GM18520 (cell line): ENCODE measurements around the gene ALKAL2.
"Not testable (repeated sequence)": the region's sequence is repeated elsewhere in the genome, so short reads cannot be mapped to it uniquely, and the experiment has no call there.

ENCODE experiments used
- ATAC-seq: cut with Tn5 transposase; IDR thresholded peaks from one replicate; pipeline ENCODE4 v1.9.1; 2021; ENCODE audit not compliant: unreplicated experiment

The ALKAL2 gene, protein sequence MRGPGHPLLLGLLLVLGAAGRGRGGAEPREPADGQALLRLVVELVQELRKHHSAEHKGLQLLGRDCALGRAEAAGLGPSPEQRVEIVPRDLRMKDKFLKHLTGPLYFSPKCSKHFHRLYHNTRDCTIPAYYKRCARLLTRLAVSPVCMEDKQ

DNA sequence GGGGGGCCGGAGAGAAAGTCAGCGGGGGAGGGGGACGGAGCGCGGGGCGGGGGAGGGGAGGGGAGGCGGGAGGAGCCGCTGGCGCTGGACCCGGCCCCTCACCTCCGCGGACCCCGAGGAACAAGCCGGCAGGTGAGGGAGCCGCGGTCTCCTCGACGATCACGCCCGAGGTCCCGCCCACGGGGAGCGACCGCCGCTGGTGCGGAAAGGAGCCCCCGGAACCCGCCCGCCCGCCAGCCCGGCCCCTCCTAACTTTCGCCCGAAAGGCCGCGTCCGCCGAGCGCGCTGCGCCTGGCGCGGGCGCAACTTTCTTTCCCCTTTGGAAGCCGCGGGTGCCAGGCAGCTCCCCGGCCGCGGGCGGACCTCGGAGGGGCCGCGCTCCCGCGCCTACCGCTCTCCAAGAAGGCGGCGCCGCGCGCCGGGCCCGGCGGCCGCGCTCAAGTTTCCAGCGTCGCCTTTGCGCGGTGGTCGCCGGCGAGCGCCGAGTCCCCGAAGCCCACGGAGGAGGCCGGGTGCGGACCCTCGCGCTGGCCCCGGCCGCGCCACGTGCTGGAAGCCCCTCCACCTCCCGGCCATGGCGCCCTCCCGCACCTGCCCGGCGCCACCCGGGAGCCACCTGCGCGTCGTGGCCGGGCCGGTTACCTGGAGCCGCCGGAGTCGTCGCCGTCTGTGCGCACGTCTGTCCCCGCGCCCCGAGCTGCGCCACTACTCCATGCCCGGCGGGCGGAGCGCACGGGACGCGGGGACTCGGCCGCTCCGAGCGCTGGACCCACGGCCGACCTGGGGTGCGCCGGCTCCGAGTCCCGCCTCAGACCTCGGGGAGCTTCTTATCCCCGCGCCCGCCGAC, at the start of gene ALKAL2:
TSS of gene ALKAL2 (minus strand) at position 181 of the 847 bp plus-strand sequence. CDS start 256 bp downstream, outside the sequence.
- no peak for ATAC-seq

DNA sequence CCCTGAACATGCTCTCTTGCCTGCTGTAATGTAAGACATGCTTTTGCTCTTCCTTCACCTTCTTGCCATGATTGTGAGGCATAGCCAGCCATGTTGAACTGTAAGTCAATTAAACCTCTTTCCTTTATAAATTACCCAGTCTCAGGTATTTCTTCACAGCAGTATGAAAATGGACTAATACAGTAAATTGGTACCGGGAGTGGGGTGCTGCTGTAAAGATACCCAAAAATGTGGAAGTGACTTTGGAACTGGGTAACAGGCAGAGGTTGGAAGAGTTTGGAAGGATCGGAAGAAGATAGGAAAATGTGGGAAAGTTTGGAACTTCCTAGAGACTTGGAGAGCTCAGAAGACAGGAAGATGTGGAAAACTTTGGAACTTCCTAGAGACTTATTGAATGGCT, 49.1 kb upstream of the ALKAL2 start:
- ATAC-seq: not testable (repeated sequence)

DNA sequence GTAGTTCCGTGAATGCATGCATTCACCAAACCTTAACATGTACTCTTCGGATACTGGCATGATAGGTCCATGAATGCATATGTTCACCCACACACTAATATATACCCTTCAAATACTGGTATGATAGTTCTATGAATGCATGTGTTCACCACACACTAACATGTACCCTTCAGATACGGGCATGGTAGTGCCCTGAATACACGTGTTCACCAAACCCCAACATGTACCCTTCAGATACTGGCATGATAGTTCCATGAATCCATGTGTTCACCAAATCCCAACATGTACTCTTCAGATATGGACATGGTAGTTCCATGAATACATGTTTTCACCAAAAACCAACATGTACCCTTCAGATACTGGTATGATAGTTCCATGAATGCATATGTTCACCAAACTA, 48.5 kb upstream of the ALKAL2 start:
- ATAC-seq: no peak

DNA sequence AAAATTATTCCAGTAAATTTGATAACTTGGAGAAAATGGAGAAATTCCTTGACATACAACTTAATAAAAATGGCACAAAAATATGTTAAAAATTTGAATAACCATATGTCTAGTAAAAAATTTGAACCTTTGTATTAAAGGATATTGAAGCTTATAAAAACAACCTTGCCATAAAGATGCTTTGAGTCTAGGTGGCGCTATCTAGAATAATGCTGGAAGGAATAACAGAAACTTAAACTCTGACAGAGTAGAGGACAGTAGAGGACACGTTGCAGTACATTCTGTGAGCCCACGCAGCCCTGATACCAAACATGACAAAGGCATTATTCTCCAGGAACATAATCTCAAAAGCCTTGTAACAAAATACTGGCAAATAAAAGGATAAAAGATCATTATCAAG, 44.7 kb upstream of the ALKAL2 start:
- no peak for ATAC-seq

DNA sequence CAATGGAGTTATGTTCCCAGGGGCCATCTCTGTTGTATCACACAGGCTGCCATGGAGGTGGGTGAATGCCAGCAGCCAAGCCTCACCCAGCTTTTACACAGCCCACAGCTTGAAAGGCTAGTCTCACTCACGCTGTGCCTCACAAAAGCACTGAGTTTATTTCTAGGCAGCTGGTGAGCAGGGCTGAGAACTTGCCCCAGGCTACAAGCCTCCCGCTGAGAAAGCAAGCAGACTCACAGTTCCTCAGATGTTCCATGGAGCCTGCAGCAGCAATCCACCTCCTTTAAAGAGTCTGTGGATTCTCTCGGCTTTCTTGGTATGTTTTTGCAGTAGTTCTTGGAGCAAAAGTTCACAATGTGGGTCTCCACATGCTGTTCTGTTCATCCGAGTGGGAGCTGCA, 40.9 kb upstream of the ALKAL2 start:
- ATAC-seq: no peak

DNA sequence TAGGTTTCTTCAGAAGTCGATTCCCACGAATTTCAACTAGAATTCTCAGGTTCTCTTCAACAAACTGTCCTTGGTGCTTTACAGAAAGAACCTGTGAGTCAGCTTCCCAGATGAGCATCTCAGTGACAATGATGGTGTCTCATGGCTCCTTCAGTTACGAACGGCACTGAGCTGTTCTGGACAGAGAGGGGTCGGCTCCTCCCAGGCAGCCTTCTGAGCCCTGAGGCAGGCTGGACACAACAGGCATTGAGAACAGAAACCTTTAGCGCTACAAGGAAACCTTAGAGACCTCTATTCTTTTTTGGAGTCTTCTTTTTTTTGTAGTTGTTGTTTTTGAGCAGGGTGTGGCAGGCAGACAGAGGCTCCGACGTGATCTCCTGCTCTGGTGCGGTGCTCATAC, 35.1 kb upstream of the ALKAL2 start:
- no peak for ATAC-seq

DNA sequence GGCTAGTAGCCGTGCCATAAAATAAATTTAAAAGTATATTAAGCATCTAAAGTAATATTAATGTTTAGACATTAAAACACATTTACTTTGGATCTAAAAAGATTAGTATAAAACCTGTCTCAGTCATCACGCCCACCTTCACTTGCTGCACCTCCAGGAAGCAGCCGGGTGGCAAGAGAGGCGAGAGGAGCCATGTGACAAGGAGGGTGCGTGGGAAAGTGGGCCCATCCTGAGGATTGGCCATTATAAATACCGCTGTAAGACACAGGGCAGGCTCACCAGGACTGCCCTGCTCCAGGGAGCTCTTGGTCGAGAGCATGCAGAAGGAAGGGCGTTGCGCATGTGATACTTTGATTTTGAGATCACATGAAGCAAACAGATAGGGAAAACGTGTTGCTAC, 34.4 kb upstream of the ALKAL2 start:
- no peak for ATAC-seq

DNA sequence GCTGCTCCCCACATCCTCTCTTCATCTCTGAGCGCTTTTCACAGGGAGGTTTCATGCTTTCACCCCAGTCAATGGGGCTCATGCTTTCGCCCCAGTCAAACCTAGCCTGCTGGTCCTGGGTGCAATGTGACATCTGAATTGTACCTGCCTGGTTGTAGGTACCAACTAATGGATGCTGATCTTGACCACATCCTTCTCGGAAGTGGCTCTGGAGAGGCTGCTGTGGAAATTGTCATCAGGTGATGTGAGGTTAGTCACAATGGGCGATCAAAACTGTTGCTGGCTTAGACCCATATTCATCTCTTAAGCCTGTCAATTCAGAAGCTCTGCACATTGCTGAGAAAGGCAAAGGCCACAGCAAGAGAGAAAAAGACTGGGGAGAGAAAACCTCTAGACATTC, 32.7 kb upstream of the ALKAL2 start:
- no peak for ATAC-seq

DNA sequence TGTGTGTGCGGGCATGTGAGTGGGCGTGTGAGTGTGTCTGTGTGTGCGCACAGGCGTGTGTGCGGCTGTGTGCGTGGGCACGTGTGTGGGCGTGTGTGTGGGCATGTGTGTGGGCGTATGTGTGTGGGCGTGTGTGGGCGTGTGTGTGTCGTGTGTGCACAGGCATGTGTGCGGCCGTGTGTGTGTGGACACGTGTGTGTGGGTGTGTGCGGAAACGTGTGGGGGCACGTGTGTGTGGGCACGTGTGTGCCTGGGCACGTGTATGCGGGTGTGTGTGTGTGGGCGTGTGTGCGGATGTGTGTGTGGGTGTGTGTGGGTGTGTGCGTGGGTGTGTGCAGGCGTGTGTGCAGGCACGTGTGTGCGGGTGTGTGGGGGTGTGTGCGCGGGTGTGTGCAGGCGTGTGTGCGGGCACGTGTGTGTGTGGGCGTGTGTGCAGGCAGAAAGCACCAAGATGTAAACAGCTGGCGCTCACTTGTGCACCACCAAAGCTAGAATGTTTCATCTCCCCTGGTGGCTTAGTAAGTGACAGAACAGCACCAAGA, 31.2 kb upstream of the ALKAL2 start:
- no peak for ATAC-seq

DNA sequence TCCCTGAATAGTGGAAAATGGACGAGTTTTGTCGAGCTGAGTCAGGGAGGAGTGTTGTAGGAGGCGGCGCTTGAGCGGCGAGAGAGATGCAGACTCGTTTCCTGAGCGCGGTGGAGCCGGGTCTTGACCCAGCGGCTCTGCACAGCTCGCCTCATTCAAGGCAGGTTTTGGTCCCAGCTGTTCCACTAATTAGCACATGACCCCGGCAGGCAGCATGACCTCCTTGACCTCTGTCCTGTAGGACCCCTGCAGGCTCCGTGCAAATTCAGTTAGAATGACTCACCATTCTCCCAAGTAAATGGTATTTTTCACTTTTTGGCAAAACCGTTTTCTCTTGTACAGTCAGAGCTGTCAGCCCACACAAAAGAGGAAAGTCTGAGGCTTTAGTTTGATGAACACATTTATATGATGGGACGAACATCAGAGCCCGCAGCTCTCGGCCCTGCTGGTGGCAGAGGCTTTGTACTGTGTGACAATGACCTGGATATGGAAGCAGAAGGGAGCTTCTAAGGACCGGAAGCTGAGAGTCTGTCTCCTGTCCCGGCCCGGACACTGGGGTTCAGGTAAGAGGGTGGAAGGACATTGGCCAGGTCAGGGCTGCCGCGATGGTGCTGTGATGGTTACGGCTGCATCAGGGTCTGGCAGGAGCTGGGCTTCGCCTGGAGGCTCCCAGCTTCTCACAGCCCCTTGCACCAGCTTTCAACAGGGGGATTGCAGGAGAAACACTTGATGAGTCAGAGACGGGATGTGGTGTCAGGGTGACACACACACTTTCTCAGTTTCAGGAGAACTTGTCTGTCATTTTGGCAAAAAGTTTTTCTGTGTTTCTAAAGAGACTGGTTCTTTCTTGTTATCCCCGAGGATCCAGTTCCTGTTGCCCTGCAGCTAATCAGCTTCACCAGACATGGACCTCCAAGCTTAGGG, 29.9 kb upstream of the ALKAL2 start:
- ATAC-seq: no peak

DNA sequence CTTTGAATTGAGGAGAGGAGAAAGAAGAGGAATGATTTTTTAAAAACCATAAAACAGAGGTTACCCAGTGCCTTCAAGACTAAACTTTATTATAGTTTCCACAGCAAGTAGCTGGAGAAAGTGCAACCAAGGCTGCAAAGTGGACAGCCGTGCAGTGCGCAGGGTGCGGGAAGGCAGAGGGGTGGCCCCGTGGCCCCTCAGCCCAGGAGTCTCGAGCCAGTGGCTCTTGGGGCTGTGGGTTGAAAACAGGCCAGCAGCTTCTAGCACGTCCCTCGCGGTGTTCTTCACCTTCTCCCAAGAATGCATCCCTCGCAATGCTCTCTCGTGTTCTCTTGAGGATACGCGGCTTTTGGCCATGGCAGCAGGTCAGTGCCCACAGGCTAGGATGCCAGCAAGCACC, 28.5 kb upstream of the ALKAL2 start:
- ATAC-seq: no peak

DNA sequence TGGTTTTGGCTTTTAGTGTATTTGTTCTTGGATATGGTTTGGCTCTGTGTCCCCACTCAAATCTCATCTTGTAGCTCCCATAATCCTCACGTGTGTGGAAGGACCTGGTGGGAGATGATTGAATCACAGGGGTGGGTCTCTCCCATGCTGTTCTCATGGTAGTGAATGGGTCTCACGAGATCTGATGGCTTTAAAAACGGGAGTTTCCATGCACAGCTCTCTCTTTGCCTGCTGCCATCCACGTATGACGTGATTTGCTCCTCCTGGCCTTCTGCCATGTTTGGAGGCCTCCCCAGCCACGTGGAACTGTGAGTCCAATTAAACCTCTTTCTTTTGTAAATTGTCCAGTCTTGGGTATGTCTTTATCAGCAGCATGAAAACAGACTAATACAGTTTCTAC, 28.0 kb upstream of the ALKAL2 start:
- not testable (repeated sequence) for ATAC-seq

DNA sequence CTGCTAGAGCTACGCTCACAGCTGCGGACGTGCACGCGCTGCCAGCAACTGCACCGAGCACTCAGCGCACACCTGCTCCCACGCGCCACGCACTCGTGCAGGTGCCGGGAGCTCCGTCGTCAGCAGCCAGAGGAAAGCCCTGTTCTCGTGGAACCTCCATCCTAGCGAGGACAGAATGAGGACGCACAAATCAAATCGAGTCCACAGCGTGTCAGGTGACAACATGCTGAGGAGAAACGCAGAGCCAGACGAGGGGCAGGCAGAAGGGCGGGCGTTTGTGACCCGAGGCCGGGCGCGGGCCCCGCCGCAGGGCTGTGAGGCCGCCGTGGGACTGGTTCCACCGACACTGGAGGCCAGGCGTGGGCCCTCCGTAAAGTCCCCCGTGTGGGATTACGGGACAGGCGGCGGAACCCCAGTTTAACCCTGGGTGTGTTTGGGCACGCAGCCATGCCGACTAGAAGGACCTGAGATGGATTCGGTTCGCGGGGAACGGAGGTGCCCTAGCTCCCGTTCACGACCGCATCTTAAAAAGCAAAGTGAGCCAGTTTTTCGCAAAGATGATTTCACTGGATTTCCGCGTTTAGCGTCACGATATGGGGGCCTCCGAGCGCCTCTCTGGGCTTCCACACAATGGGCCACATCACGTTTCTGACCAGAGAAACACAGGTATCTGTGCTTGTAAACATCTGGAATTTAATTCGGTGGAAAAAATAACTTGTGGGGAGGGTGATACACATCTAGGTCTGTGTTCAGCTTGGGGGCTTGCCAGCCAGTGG, 26.9 kb upstream of the ALKAL2 start:
- ATAC-seq: no peak

DNA sequence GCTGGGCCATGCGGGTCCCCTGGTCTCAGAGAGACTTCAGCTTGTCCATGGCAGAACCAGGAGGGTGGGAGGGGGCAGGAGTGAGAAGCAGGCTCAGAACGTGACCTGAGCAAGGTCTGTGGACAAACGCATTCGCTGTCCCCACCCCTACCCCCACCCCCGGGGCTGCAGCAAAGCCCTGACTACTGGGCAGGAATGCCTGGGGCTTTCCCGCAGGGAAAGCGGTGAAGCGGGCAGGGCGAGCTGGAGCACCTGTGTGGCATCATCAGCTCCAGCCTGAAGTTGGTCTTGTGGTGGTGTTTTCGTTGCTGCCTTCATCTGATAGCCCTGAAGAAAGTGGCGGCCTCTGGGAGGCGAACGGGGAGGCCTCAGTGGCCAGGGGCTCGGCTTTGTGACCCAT, 26.1 kb upstream of the ALKAL2 start:
- ATAC-seq: no peak

DNA sequence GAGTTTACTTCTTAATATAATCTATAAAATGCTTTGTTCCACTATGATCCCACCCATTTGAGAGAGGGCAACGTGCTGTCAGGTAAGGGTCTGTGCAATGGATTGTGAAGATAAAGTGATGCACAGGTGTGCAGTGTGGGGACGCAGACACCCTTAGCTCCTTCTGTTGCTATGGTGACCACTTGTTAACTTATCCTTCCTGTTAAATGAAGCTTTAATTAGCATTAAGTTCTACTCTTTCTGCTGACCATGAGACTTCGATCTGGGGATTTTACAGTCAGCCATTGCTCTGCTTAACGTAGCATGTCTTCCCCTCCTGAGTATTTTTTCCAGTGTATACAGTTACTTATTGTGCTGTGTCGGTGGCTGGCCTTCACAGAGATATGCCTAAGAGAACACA, 23.1 kb upstream of the ALKAL2 start:
- no peak for ATAC-seq

DNA sequence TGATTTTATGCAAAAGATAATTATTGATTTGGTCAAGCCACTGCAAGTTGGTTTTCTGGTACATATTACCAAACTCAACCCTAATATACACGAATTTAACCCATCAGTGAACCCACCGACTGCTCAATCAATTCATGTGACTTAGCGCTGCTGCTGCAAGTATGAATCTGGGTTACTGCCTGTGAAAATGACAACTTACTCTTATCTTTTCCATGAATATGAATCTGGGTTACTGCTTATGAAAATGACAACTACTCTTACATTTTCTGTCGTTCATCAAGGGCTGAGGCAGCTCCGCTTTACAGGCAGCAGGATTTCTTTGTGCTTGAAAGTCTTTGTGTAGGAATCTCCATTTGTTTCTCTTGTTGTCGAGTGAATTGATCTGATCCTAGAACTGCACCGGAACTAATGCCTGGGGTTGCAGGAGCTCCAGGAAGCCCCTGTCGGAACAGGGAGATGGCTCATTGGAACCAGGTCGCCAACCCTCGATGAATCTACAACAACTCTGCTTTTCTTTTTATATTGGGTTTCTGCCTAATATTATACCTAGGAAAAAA, 22.1 kb upstream of the ALKAL2 start:
- no peak for ATAC-seq

DNA sequence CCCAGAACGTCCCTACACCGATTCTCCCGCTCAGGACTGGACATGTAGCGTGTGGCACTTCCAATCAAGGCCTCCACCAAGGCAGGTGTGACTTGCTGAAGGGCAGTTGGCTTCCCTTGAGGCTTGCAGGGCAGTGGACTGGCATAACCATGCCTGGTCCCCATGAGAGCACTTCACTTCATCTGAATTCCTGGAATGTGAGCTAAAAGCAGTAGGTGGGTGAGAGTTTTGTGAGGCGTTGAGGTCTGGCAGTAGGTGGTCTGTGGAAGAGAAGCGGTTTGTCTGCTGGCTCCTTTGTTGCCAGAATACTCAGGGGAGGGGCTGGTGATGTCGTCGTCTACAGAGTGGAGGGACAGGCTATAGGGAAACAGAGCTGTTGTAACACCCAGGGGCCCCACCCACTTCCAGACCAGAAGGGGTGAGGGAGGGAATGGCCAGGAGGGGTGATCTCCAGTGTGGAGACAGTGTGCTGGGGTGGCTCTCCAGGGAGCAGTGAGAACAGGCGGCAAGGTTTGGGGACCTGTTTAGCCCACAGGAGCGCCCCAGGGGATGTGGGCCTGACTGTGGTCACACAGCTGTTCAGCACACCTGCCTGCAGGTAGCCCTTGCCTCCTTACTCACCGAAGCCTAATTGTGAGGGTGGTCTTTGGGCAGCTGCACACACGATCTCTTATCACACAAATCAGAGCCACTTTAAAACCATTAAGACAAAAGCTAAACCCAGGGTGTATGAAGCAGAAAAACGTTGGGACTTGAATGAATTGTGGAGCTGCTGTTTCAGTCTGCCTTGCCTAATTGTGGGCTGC, 21.5 kb upstream of the ALKAL2 start:
- no peak for ATAC-seq

DNA sequence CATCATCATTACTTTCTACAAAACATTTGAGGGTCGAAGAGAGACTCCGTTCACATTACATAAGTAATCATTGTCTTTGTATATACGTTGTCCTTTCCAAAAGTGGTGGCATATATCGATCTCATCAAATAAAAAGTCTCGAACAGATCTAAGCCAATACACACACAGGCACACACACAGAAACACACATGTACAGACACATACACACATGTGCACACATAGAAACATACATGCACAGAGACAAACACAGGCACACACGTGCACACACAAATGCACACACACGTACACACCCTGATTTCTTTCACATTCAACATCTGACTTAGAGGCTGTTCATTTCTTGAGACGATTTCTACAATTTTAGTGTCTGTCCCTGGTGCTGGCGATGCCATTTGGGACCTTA, 17.5 kb upstream of the ALKAL2 start:
- no peak for ATAC-seq

DNA sequence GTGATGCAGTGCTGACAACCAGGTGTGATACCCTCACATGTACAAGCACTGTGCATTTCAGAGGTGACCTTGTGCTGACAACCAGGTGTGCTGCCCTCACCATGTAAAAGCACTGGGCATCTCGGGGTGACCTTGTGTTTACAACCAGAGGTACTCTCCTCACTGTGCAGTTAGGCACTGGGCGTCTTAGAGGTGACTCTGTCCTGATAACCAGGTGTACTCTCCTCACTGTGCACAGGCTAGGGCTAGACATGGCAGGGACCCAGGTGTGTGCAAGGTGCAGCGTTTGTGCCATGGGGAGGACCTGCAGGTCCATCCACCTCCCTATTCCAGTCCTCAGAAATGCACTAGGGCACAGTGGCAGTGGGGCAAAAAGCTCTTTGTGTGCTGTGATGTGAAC, 8.5 kb upstream of the ALKAL2 start:
- no peak for ATAC-seq

DNA sequence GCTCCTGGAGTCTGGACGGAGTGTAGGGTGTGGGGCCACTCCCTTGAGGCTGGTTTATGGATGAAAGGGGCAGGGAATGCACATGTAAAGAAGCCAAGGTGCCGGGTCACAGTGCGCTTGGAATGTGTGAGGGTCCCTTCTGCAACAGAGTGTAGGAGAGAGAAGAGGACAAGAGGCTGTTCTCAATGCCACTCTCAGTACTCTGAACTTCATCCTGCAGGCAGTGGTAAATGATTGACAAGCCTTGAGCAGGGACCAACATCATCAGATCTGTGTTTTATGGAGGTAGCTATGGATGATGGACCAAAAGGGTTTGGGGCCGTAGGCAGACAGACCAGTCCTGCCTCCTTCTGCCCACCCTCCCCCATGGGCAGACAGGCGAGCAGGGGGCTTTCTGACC, 7.2 kb upstream of the ALKAL2 start:
- ATAC-seq: no peak
